ENCODE results near the gene GOLIM4.

DNA sequence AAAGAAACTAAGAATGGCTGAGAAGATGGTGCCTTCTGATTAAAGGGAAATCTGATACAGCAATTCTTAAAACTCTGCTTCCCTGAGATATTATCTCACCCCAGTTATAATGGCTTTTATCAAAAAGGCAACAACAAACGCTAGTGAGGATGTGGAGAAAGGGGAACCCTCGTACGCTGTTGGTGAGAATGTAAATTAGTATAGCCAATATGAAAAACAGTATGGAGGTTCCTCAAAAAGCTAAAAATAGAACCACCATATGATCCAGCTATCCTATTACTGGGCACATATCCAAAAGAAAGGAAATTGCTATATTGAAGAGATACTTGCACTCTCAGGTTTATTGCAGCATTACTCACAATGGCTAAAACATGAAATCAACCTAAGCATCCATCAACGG is 65.1 kb downstream of the GOLIM4 start:
- TF ChIP-seq, protein P1, sequence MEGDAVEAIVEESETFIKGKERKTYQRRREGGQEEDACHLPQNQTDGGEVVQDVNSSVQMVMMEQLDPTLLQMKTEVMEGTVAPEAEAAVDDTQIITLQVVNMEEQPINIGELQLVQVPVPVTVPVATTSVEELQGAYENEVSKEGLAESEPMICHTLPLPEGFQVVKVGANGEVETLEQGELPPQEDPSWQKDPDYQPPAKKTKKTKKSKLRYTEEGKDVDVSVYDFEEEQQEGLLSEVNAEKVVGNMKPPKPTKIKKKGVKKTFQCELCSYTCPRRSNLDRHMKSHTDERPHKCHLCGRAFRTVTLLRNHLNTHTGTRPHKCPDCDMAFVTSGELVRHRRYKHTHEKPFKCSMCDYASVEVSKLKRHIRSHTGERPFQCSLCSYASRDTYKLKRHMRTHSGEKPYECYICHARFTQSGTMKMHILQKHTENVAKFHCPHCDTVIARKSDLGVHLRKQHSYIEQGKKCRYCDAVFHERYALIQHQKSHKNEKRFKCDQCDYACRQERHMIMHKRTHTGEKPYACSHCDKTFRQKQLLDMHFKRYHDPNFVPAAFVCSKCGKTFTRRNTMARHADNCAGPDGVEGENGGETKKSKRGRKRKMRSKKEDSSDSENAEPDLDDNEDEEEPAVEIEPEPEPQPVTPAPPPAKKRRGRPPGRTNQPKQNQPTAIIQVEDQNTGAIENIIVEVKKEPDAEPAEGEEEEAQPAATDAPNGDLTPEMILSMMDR (IDR thresholded peaks at IDR 0.05): no peak
- no peak for TF ChIP-seq POLR2A (IDR thresholded peaks at IDR 0.05)
